ENCODE data around the gene SULT4A1.
"Not testable (repeated sequence)": the region's sequence is repeated elsewhere in the genome, so short reads cannot be mapped to it uniquely, and the experiment has no call there.

Gene SULT4A1

DNA sequence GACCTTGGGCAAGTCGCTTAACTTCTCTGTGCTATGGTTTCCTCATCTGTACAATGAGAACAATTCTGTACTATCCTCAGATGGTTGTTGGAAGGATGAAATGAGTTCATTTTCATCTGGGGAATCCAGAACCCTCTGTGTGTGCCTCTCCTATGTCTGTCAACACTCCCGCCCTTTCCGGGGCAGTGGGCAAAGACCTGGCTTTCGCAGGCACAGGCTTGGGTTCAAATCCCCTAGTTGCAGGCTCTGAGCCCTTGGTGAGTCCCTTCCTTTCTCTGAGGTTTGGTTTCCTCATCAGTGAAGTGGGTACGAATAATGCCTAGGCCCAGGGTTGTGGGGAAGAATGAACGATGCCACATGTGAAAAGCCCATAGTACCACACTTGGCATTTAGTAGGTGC is 23.5 kb upstream of the SULT4A1 start:
- no peak for DNase-seq

DNA sequence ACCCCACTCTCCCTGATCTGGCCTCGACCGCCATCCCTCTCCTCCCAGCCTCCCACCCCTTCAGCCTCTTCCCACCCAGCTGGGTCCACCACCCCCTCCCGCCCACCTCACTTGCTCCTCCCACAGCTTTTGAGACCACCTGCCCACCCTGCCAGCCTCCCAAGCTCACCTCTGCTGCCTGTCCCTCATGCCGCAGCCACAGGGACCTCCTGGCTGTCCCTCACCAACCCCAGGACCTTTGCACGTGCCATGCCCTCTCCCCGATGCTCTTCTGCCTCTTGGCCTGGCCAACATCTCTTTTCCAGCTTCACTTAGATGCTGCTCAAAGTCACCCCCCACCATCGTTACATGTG is 23.0 kb upstream of the SULT4A1 start:
- no peak for DNase-seq

DNA sequence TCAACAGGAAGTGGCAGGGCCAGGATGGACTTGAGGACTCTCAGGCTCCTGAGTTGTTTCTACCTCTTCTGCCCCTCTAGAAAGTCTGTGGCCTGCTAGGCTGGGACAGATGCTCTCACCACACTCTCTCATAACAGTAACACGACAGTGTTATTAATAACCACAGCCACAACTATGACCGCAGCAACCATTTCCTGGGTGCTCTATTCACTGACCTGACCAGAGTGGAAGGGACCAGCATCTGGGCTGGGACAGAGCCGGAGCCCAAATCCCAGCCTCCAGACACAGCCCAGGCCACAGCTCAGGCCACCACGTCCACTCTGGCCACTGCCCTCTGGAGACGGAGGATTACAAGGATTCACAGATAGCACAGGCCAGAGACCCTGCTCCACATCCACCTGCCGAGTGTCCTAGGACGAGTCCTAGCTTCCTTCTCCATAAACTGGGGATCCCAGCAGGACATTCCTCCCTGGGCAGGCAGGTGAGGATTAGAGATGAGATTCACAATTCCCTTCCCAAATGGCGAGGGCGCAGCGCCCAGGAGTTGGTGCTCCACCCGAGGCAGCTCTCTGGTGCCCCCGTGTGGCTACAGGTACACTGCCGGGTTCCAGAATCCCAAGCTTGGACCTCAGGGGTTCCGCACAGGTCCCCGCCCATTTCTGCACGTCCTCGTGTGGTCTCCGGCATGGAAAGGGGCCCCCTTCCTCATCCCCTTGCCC is 22.4 kb upstream of the SULT4A1 start:
- peak; percentile 11 to 63 for DNase-seq

DNA sequence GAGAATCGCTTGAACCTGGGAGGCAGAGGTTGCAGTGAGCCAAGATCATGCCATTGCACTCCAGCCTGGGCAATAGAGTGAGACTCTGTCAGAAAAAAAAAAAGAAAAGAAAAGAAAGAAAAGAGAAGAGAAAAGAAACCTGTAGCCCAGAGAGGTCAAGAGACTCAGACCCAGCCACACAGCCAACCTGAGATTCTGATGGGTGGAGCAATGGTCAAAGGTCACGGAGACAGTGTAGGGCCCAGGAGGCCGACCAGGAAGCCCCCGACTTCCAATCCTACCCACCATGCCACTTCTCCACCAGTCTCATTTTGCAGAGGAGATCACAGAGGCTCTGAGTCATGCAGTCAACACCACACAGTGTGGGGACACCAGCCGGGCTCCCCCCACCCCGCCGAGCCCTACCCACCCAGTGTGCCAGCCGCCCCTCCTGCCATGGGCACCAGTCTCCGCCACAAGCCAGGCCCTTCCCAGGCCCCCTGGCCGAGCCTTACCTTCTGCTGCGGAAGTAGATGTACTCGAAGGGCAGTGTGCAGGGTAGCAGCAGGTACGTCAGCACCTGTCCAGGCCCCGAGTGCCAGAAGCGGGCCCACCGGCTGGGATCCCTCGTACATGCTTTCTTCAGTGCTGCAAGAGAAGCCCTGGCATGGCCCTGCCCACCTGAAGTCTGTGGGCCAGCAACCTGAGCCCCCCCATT is 21.6 kb upstream of the SULT4A1 start:
- DNase-seq = no peak

DNA sequence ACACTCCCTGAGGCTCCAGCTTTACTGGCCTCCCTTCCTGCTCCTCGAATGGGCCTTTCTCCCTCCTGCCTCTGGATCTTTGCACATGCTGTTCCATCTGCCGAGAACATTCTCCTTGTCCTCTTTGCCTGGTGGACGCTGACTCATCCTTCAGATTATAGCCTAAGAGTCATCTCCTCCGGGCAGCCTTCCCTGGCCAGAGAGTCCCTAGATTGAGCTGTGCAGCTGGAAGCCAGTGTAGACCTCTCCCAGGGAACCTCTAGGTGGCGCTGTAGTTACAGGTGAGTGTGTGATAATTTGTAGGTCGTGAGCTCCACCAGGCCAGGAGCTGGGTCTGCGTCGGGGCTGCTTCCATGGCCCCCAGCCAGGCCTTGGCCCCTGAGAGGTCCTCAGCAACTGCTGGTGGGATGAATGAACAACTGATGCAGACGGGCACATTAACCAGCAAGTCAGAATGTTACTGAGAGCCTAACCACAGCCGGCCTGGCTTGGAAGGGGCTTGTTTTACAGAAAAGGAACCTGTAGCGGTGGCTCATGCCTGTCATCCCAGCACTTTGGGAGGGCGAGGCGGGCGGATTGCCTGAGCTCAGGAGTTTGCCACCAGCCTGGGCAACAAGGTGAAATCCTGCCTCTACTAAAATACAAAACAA is 20.8 kb upstream of the SULT4A1 start:
- DNase-seq = peak; percentile 31 to 62

DNA sequence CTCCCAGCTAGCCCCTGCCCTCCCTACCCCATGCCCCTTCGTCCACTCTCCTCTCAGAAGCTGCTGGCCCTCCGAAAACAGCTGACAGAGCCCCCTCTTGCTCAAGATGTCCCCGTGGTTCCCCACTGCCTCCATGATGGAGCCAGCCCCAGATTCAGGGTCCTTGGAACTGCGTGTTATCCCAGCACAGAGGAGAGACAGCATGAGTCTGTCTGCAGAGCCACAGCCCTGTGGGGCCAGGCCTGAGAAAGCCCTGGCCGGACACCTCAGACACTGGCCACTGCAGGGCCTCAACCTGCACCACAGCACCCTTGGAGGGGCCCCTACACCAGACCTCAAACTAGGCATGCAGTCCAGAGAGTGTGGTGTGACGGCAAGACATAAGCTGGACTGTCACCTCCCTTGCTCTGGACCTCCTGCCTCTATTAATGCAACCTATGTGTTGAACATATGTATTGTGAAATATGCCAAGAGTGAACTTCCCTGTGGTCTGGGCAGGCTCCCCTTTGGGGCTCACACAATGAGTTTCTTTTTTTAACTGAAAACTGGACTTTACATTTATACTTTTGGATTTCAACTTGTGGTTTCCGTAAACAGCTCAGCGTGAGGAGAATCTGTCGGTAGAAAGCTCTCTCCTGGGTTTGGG is 19.9 kb upstream of the SULT4A1 start:
- no peak for DNase-seq

DNA sequence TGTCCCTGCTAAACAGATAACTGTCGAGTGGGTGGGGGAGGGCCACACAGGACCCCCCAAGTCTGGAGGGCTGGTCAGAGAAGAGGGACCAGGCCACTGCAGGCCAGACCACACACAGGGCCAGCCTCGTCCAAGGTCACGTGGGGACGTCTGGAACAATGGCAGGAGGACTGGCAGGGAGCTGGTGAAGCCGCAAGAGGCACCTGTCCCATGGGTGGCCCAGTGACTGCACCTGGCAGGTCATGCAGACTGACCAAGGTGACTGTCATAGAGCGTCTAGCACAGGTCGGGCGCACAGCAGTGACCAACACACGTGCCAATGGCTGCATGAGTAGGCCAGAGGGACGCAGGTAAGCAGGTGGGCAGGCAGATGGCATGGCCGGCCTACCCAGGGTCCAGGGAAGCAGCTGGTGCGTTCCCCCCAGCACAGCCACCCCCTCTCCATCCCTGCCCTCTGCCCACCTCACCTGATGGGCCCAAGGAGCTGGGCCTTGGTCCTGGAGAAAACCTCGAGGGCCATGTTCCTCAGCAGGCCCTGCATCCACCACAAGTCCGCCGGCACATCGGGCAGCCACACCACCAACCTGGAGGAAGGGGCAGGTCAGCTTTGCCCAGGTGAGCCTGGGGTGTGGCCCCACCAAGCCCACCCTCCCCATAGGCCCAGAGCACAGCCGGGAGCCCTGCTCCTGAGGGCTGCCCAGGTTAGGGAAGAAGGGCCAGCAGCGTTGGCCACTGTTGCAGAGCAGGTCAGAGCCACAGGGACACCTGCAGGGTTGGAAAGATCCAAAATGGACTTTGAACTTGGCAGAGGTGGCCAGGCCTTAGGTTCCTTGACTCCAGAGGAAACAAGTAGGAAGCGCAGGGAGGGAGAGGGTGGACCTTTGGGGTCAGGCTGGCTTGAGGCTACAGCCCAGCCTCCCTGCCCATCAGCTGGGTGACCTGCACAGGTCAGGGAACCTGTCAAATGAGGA is 19.1 kb upstream of the SULT4A1 start:
- DNase-seq = no peak

DNA sequence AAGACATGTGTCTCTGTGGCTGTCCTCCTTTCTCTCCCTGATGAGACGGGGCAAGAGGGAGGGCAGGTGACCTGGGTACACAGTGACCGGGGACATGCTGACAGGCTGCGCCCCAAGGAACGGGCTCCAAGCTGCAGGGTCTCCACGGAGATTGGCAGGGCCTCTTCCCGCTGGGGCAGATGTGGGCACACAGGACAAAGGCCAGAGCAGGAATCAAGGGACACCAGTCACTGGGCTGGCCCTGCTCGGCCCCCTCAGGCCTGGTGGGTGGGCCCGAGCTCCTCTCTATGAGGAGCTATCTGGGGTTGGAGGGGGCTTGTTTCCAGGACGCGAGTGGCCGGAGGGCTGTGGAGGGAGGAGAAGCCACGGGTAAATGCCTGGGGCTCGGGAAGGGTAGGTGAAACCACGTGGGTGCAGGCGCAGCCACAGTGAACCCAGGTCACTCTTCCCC is 18.3 kb upstream of the SULT4A1 start:
- DNase-seq = no peak

DNA sequence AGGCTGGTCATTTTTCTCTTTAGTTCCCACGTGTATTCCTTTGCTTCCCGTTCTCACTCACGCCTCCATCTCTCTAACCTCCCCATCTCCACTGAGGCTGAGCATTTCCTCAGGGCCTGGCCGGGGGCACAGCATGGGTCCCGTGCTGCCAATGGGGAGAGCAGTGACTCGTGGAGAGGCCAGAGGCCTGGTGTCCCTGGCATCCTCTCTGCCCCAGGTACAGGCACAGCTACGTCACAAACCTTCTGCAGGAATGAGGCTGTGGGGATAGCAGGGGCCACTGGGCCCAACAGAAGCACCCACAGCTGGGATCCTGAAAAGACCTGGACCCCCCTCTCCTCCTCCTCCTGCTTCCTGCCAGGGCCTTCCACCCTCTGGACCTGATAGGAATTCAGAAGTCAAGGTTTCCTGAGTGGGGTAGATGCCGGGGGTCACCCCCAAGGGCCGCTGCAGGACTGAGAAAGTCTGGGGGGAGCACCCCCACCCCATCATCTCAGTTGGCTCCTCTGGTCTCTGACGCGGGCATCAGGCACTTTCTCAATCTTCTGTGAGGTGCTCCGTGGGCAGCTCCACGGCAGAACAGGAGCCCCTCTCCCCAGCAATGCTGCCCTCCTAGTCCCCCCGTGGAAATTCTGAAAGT is 17.7 kb upstream of the SULT4A1 start:
- no peak for DNase-seq

DNA sequence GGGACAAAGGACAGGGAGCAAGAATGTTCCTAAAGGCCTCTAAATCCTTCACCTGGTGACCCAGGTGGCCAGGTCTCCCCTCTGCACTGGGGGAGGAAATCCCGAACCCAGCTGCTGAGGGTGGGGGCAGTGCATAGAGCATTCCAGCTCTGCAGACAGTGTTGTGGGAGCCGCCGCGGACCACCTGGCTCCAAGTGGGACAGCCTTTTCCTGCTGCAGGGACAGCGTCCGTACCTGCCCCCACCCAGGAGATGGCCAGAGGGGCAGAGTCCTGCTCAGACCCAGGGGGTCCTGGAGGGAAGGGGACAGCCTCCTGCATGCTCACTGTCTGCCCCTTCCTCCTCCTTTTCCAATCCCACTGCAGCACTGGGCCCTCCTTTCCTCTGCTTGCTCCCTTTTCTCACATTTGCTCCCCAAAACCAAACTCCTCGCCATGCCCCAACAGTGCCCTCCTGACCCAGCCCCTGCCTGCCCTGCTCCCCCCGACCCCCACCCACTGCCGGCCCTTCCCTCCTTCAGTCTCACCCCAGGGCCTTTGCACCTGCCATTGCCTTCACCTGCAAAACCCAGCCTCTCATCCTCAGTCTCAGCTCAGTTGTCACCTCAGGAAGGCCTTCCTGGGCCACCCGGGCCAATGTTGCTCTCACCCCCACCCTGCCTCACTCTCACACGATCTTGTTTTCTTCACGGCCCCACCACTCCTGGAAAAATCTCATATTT is 16.7 kb upstream of the SULT4A1 start:
- no peak for DNase-seq

DNA sequence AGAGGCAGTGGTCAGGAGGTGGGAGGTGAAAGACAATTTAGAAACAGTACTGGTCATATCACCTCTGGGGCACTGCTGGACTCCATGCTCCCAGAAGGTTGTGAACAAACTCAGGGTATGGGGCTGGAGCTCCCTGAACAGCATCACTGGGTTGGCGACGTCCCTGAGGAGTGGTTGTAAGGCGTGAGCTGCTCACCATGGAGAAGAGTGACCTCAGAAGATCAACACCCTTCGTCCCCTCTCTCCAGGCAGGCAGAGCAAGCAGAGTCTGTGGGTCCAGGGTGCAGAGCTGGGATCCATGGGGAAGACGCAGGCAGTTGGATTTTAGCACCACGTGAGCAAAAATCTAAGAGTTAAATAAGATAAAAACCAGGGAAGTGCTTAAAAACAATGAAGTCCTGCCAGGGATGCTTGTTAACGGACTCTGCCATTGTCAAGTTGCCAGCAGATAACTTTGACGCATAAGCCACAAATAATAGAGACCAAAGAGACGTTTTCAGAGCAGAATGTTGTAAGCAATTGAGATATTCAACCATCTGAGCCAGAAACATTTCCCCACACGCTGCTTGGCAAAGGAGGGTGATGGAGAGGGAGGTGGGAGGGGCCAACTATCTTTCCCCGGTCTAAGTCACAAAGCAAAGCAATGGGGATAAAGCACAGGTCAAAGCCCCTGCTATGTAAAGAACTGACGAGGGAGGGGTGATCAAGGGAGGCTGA is 15.9 kb upstream of the SULT4A1 start:
- DNase-seq = no peak

DNA sequence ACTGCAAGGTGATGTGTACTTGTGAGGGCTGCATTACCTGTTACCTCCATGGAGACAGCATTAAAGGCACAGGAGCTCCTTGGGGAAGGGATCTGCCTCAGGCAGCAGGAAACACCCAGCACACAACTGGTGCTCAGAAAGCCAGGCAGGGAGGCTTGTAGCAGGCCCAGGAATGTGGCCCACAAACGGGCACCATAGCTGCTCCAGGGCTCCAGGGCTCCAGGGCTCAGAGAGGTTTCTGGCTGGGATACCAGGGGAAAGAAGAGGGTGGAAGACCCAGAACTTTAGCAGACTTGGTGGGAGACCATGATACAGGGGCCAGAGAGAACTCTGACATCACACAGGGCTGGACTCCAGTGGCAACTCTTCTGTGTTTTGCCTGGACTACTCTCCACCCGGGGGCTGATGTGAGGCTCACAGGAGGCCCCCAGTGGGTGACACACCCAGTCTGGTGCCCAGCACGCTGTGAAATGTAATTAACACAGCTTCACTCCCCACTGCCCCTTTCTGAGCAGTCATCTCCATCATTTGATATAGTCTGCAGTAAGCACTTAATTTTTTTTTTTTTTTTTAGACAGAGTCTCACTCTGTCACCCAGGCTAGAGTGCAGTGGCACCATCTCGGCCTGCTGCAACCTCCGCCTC is 14.7 kb upstream of the SULT4A1 start:
- DNase-seq = no peak

DNA sequence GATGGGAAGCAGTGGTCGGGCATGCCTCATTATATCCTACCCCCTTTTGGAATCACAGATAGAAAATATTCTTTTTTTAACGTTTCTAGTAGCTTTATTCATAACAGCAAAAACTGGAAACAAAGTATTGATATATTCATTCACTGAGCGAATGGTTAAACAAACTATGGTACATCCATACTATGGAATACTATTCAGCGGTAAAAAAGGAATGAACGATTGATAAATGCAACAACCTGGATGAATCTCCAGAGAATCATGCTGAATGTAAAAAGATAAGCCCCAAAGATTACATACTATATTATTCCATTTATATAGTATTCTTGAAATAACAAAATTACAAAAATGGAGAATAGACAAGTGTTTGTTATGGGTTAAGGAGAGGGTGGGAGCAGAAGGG is 7.5 kb upstream of the SULT4A1 start:
- DNase-seq = no peak

DNA sequence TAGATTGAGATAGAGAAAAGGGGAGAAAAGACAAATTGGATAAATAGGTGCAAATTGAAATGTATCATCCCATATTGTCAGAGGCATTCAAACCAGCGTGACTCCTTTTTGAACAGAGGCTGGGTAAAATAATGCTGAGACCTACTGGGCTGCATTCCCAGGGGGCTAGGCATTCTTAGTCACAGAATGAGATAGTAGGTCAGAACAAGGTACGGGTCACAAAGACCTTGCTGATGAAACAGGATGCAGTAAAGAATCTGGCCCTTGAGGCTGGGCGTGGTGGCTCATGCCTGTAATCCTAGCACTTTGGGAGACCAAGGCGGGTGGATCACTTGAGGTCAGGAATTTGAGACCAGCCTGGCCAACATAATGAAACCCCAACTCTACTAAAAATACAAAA is 6.7 kb upstream of the SULT4A1 start:
- not testable (repeated sequence) for DNase-seq

DNA sequence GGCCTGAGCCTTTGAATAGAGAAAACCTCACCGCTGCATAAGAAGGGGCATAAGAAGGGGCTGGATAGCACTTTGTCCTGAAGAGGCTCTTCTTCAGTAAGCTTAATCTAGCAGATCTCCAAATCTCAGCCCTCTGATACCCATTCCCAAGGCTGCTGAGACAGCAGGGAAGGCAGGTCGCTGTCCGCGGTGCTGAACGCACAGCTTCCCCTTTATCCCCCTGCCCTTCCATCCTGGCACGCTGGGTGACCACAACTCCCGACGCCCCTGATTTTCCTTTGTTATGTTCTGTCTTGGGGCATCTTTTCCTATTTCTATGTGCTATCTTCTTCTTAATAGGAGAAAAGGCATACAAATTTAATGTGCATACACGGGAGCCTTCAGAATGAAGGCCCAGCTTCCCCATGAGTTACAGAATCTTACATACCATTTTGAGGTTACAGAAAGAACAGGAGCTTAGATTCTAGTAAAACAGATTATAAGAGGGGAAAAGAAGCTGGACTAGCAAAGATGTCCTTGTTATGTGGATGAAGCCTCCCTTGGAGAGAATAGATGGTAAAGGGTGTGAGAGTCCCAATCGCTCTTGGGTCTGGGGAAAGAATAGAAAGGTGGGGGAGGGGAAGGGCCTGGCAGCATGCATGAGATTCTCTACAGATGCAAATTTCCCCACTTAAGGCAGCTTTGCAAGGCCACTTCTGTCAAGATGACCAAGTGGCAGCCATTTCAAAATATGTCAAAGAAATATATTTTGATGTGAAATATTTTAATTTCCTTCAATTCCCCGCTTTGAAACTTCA is 5.7 kb upstream of the SULT4A1 start:
- DNase-seq = peak; percentile 7 to 68

DNA sequence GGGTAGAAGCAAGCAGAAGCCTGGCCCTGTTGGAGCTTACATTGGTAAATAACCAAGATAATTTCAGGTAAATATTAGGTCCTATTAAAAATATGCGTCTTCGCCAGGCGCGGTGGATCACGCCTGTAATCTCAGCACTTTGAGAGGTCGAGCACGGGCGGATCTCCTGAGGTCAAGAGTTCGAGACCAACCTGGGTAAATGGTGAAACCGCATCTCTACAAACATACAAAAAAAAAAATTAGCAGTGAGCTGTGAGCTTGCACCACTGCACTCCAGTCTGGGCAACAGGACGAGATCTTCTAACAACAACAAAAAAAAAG is 529 bp upstream of the SULT4A1 start:
- DNase-seq = no peak

DNA sequence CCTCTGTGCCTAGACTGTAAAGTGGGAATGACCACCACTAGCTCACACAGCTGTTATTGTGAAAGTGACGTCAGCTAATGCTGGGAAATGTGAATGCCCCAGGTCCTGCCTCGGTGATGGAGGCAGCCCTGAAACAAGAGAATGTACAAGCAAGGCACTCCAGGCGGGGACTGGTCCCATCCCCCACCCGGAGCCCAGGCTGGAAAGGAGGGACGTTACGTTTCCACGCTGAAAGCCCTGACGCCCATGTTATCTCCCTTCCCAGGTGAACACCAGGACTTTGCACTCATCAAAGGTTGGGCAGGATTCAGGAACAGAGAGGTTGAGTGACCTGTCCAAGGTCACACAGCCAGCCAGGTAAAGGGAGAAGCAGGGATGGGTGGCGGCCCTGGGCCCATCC is 784 bp downstream of the SULT4A1 start:
- no peak for DNase-seq

DNA sequence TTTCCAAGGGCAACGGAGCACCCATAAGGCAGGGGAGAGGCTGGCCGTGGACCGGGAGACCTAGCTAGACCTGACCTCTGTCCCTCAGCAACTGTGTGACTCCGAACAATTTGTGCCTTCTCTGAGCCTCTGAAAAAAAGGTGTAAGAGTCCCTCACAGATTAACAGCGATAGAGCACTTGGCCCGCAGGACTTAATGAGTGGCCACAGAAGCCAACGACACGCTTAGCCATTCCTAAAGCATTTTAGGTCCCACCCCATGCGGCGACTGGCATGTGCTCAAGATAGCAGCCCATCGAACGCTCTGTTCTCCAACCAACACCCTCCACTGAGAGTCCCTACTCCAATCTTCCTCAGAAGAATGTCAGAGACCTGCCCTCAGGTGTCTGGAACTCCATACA is 1.5 kb downstream of the SULT4A1 start:
- DNase-seq = no peak

DNA sequence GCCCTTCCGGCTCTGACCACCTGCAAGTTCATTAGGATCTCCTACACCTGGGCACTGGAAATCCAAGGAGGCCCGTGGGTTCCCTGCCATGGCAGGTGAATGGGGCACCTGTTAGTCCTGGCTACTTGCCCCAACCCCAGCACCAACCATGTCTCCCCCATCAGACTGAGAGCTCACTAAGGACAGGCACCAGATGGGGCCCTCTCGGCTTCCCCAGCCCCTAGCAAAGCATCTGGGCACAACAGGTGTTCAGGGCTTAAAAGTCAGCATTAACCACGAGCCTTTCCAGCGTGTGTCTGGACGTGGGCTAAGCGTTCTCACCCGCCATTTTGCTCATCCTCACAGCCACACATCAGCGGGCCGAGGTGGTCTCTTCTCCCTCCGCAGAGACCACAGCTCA is 2.2 kb downstream of the SULT4A1 start:
- DNase-seq = no peak

Data from inflammatory macrophage treated with lipopolysaccharide for 1 hour (primary cell).